B cell (primary cell): Measurements from ENCODE around the gene ADAMTS5. TPM values are rescaled to one million over a fixed set of nuclear protein-coding genes. Genes with fewer than 3 reads are reported as not detected.

Source experiments
- ATAC-seq: fragments of 200-7000 bp; cut with Tn5 transposase; one replicate; pipeline ENCODE4 v1.10.0; 2021; ENCODE audit warnings: low read depth, mild to moderate bottlenecking, moderate number of reproducible peaks, moderate library complexity
- CTCF ChIA-PET: fragments of 350-600 bp; sonication (Branson Sonifier 250); formaldehyde crosslinking; loops from one replicate; lab custom pipeline; 2021; ENCODE audit warnings: antibody characterized with exemption, inconsistent platforms; lab: Charles Lee
- POLR2A ChIA-PET: fragments of 350-600 bp; sonication (Branson Sonifier 250); formaldehyde crosslinking; loops from one replicate; lab custom pipeline; 2021; ENCODE audit warnings: antibody characterized with exemption; lab: Charles Lee
- DNase-seq: peaks from one replicate; pipeline ENCODE4 v3.0.0; 2013
- H2AFZ ChIP-seq: 2 replicates; pipeline ENCODE4 v1.6.1; 2012; ENCODE audit warnings: mild to moderate bottlenecking, low read depth, low read length; ENCODE audit not compliant: insufficient read depth, poor library complexity, severe bottlenecking
- H3K27ac ChIP-seq, 2 donors: 1 replicate in 1 of 2; 2 replicates in 1 of 2; pipeline ENCODE4 v1.5.1; 2012 to 2013; ENCODE audit warnings: low read length in 2 of 2, mild to moderate bottlenecking in 2 of 2, moderate library complexity in 1 of 2
- H3K27me3 ChIP-seq, 4 experiments: fragments of 200-600 bp in 1 of 4; sonication (generic) in 1 of 4; replicated peaks in 1 of 4; 1 replicate in 2 of 4; 2 replicates in 2 of 4; pipeline versions ENCODE4 v1.6.1 to v1.7.0; 2013 to 2016; ENCODE audit warnings: low read length in 3 of 4, mild to moderate bottlenecking in 2 of 4, mixed read lengths in 1 of 4, moderate library complexity in 1 of 4; ENCODE audit not compliant: insufficient read depth in 4 of 4, control insufficient read depth in 3 of 4; ENCODE audit errors: control extremely low read depth in 1 of 4
- H3K36me3 ChIP-seq, 2 experiments: replicated peaks in 1 of 2; 1 replicate in 1 of 2; 2 replicates in 1 of 2; pipeline versions ENCODE4 v1.6.1 to v1.7.1; 2013; ENCODE audit warnings: low read length in 1 of 2; ENCODE audit not compliant: insufficient read depth in 2 of 2, control insufficient read depth in 1 of 2; ENCODE audit errors: control extremely low read depth in 1 of 2, extremely low read depth in 1 of 2
- H3K4me1 ChIP-seq, 2 donors: fragments of 200-600 bp in 1 of 2; sonication (generic) in 1 of 2; 1 replicate in 1 of 2; 2 replicates in 1 of 2; pipeline versions ENCODE4 v1.5.1 to v1.6.1; 2013 to 2017; ENCODE audit warnings: low read length in 2 of 2; ENCODE audit not compliant: control insufficient read depth in 2 of 2, insufficient read depth in 2 of 2
- H3K4me2 ChIP-seq: replicated peaks from 2 replicates; pipeline ENCODE3; 2012; ENCODE audit warnings: mild to moderate bottlenecking, low read depth, low read length; ENCODE audit not compliant: poor library complexity, severe bottlenecking
- H3K4me3 ChIP-seq, 5 experiments: fragments of 200-600 bp in 1 of 5; sonication (generic) in 1 of 5; 1 replicate in 3 of 5; 2 replicates in 2 of 5; pipeline versions ENCODE4 v1.5.1 to v1.7.0; 2011 to 2016; ENCODE audit warnings: low read length in 4 of 5, mild to moderate bottlenecking in 4 of 5, low read depth in 2 of 5, control low read depth in 1 of 5, moderate library complexity in 1 of 5; ENCODE audit not compliant: insufficient read depth in 1 of 5; ENCODE audit errors: control extremely low read depth in 1 of 5, extremely low read depth in 1 of 5
- H3K79me2 ChIP-seq: fragments of 200-600 bp; sonication (generic); one replicate; pipeline ENCODE4 v1.6.0; 2016; ENCODE audit warnings: low read length; ENCODE audit not compliant: control insufficient read depth, insufficient read depth
- H3K9ac ChIP-seq: fragments of 200-600 bp; sonication (generic); 2 replicates; pipeline ENCODE4 v1.6.1; 2017; ENCODE audit warnings: mild to moderate bottlenecking, low read length, moderate library complexity
- H3K9me3 ChIP-seq, 3 donors: one replicate each; pipeline versions ENCODE4 v1.6.1 to v1.7.1; 2013; ENCODE audit warnings: low read length in 2 of 3; ENCODE audit not compliant: control insufficient read depth in 2 of 3, insufficient read depth in 1 of 3; ENCODE audit errors: control extremely low read depth in 1 of 3
- H4K20me1 ChIP-seq: 2 replicates; pipeline ENCODE4 v1.6.0; 2012; ENCODE audit warnings: mild to moderate bottlenecking, low read length; ENCODE audit not compliant: insufficient read depth, control insufficient read depth, poor library complexity, severe bottlenecking
- H3K27ac Mint-ChIP-seq: one replicate; pipeline ENCODE4 v1.8.0; 2021; ENCODE audit warnings: mixed read lengths
- H3K27me3 Mint-ChIP-seq: one replicate; pipeline ENCODE4 v1.8.0; 2021; ENCODE audit warnings: mixed read lengths
- H3K4me1 Mint-ChIP-seq: one replicate; pipeline ENCODE4 v1.8.0; 2021; ENCODE audit warnings: mixed read lengths
- H3K4me3 Mint-ChIP-seq: one replicate; pipeline ENCODE4 v1.8.0; 2021; ENCODE audit warnings: mixed read lengths
- H3K9me3 Mint-ChIP-seq: one replicate; pipeline ENCODE4 v1.8.0; 2022; ENCODE audit warnings: mixed read lengths; ENCODE audit not compliant: insufficient read depth
- CTCF ChIP-seq: fragments of 200-600 bp; IDR thresholded peaks from one replicate; pipeline ENCODE4 v1.8.0; 2022; ENCODE audit warnings: antibody characterized with exemption, mild to moderate bottlenecking
- EZH2 ChIP-seq: IDR thresholded peaks from 2 replicates; pipeline ENCODE4 v1.6.1; 2012; ENCODE audit warnings: borderline replicate concordance, low read depth, mild to moderate bottlenecking, moderate library complexity, low read length; ENCODE audit not compliant: insufficient read depth, poor library complexity, severe bottlenecking
- WGBS: methylation state at CpG from one replicate; pipeline ENCODE4 v1.1.5; 2013; ENCODE audit warnings: missing lambda C conversion rate; ENCODE audit not compliant: insufficient coverage; 5-methylcytosine and 5-hydroxymethylcytosine counted together
- intact Hi-C: fragments of 100-400 bp; cut with micrococcal nuclease; formaldehyde crosslinking; loops from one replicate; pipeline ENCODE4 v1.10.0; 2022
- polyA plus RNA-seq: library from polyadenylated mRNA; depleted of rRNA; stranded (reverse); fragments of >200 nt; gene quantifications from 2 replicates; pipeline ENCODE4 v1.2.3, GENCODE V29; 2012
- total RNA-seq, 2 donors: library from RNA; stranded (reverse); fragments of 120-200 nt in 1 of 2; gene quantifications; 1 replicate in 1 of 2; 2 replicates in 1 of 2; pipeline versions ENCODE4 v1.2.3 to v1.2.4, GENCODE V29; 2013 to 2022

The ADAMTS5 gene
- total and polyA plus RNA-seq, 2 donors (not counting 1 experiment from before 2014, with no cell fraction given), result 0.01 TPM; not detected in 1

GRCh38 chr21:26925636-26926035 is 41.3 kb downstream of the ADAMTS5 start:
- Histone ChIP-seq H3K9me3 (no peaks in the 10 kb centered on the region), H2AFZ (no peak overlapping the region), H3K9ac (no peak overlapping the region), H3K36me3 (no peaks in the 10 kb centered on the region), H3K4me3 (no peak overlapping the region), H3K79me2 (no peaks in the 10 kb centered on the region), H3K27me3 (no peaks in the 10 kb centered on the region), H3K4me2 (no peak overlapping the region), H4K20me1 (no peaks in the 10 kb centered on the region), H3K4me1 (no peaks in the 10 kb centered on the region), H3K27ac (no peak overlapping the region)
- H3K27me3 Mint-ChIP-seq, result no peaks in the 10 kb centered on the region
- no peaks in the 10 kb centered on the region for H3K9me3 Mint-ChIP-seq
- no peak overlapping the region for H3K4me3 Mint-ChIP-seq
- WGBS, result 57% methylated on average over 2 of the region's 4 CpGs
- no peak overlapping the region for H3K27ac Mint-ChIP-seq
- CTCF ChIA-PET, result interaction anchor here (1.2 kb wide), 1 partner anchor 10 kb away, joined by 3 read pairs; no protein-coding TSS in a partner anchor
- ATAC-seq (no peak), DNase-seq (no peak)
- no peak for TF ChIP-seq CTCF
- TF ChIP-seq EZH2, result no peak
- intact Hi-C loops, result no loop called here
- no peaks in the 10 kb centered on the region for H3K4me1 Mint-ChIP-seq
- POLR2A ChIA-PET, result no interaction called here

- Mint-ChIP-seq H3K27ac (no peak overlapping the region), H3K4me1 (no peaks in the 10 kb centered on the region), H3K27me3 (no peaks in the 10 kb centered on the region), H3K4me3 (no peak overlapping the region), H3K9me3 (no peaks in the 10 kb centered on the region)
- Histone ChIP-seq H3K36me3 (no peaks in the 10 kb centered on the region), H4K20me1 (no peaks in the 10 kb centered on the region), H3K4me2 (no peak overlapping the region), H3K4me1 (no peaks in the 10 kb centered on the region), H3K27me3 (no peaks in the 10 kb centered on the region), H3K9ac (no peak overlapping the region), H3K27ac (no peak overlapping the region), H3K79me2 (no peaks in the 10 kb centered on the region), H3K4me3 (no peak overlapping the region), H2AFZ (no peak overlapping the region), H3K9me3 (no peaks in the 10 kb centered on the region)
- CTCF ChIA-PET, result no interaction called here
- ATAC-seq (no peak), DNase-seq (no peak)
- no CpG with 5 or more reads among the region's 2 CpGs for WGBS
- TF ChIP-seq CTCF, result no peak
- no peak for TF ChIP-seq EZH2
- intact Hi-C loops, result no loop called here
- POLR2A ChIA-PET, result no interaction called here
Measured at GRCh38 chr21:26925122-26925521, 41.8 kb downstream of the ADAMTS5 start.
